ENCODE results near the gene OR8K5.

- TF ChIP-seq AGO1 (IDR thresholded peaks at IDR 0.05; ENCODE audit: low read depth, low read length, poor library complexity, severe bottlenecking) (no peak), ZNF580 (CRISPR knock-in tag; IDR thresholded peaks at IDR 0.05; ENCODE audit: borderline replicate concordance, low read depth) (no peak), NFE2L2 (IDR thresholded peaks at IDR 0.05; ENCODE audit: low read length) (no peak), ZNF460 (CRISPR knock-in tag; IDR thresholded peaks at IDR 0.05; ENCODE audit: borderline replicate concordance) (no peak)
- TF ChIP-seq, protein P1, sequence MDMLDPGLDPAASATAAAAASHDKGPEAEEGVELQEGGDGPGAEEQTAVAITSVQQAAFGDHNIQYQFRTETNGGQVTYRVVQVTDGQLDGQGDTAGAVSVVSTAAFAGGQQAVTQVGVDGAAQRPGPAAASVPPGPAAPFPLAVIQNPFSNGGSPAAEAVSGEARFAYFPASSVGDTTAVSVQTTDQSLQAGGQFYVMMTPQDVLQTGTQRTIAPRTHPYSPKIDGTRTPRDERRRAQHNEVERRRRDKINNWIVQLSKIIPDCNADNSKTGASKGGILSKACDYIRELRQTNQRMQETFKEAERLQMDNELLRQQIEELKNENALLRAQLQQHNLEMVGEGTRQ (IDR thresholded peaks at IDR 0.05; ENCODE audit: low read depth, low read length), result no peak
- TF ChIP-seq, protein P1 (CRISPR knock-in tag; IDR thresholded peaks at IDR 0.05; ENCODE audit: borderline replicate concordance), result no peak
These were observed 3.7 kb upstream of the OR8K5 start for GRCh38 chr11:56163804-56164203.
